ENCODE data around the gene SKIC3. TPM values are rescaled to one million over a fixed set of nuclear protein-coding genes. Genes with fewer than 3 reads are reported as not detected.

SKIC3 gene
- total and polyA plus RNA-seq, 2 experiments from 2014 or later = 46.5 to 47.2 TPM

Other genes with a start within 250 kb of the SKIC3 start
- not detected in 2 replicates for gene FAM81B, start 163.6 kb downstream of the SKIC3 start, total RNA-seq
- gene FAM81B, start 163.6 kb downstream of the SKIC3 start, polyA plus RNA-seq = 0.35 TPM in 1 of 2 replicates, not detected in the other
- 7.2 and 12.2 TPM in 2 replicates for gene ARSK, start 124 bp upstream of the SKIC3 start, total RNA-seq
- gene ARSK, start 124 bp upstream of the SKIC3 start, polyA plus RNA-seq = 11.1 and 16.6 TPM in 2 replicates
- gene GPR150, start 65.1 kb upstream of the SKIC3 start, total RNA-seq = 0.07 and 0.57 TPM in 2 replicates
- 0.35 and 0.39 TPM in 2 replicates for gene GPR150, start 65.1 kb upstream of the SKIC3 start, polyA plus RNA-seq
- gene RFESD, start 91.8 kb upstream of the SKIC3 start, total RNA-seq = 0.11 and 1.3 TPM in 2 replicates
- 3.9 and 5.8 TPM in 2 replicates for gene RFESD, start 91.8 kb upstream of the SKIC3 start, polyA plus RNA-seq
- gene SPATA9, start 128.0 kb upstream of the SKIC3 start, total RNA-seq = 0.45 and 1.0 TPM in 2 replicates
- 1.3 and 1.8 TPM in 2 replicates for gene SPATA9, start 128.0 kb upstream of the SKIC3 start, polyA plus RNA-seq
- 343 and 477 TPM in 2 replicates for gene RHOBTB3, start 176.4 kb upstream of the SKIC3 start, total RNA-seq
- 455 and 589 TPM in 2 replicates for gene RHOBTB3, start 176.4 kb upstream of the SKIC3 start, polyA plus RNA-seq

All from cardiac muscle cell (in vitro differentiated cells and primary cell).